GM18505 (cell line): ENCODE data around the gene GPRASP1.

Source experiments
- ATAC-seq: cut with Tn5 transposase; IDR thresholded peaks from one replicate; pipeline ENCODE4 v1.9.1; 2021; ENCODE audit not compliant: unreplicated experiment
- POLR2A ChIP-seq: IDR thresholded peaks from 4 replicates; pipeline ENCODE4 v1.6.1; 2011; ENCODE audit warnings: borderline replicate concordance; ENCODE audit not compliant: insufficient read depth, insufficient read length; ENCODE audit errors: extremely low read depth

GPRASP1 gene, protein sequence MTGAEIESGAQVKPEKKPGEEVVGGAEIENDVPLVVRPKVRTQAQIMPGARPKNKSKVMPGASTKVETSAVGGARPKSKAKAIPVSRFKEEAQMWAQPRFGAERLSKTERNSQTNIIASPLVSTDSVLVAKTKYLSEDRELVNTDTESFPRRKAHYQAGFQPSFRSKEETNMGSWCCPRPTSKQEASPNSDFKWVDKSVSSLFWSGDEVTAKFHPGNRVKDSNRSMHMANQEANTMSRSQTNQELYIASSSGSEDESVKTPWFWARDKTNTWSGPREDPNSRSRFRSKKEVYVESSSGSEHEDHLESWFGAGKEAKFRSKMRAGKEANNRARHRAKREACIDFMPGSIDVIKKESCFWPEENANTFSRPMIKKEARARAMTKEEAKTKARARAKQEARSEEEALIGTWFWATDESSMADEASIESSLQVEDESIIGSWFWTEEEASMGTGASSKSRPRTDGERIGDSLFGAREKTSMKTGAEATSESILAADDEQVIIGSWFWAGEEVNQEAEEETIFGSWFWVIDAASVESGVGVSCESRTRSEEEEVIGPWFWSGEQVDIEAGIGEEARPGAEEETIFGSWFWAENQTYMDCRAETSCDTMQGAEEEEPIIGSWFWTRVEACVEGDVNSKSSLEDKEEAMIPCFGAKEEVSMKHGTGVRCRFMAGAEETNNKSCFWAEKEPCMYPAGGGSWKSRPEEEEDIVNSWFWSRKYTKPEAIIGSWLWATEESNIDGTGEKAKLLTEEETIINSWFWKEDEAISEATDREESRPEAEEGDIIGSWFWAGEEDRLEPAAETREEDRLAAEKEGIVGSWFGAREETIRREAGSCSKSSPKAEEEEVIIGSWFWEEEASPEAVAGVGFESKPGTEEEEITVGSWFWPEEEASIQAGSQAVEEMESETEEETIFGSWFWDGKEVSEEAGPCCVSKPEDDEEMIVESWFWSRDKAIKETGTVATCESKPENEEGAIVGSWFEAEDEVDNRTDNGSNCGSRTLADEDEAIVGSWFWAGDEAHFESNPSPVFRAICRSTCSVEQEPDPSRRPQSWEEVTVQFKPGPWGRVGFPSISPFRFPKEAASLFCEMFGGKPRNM (N-terminal part only)

DNA sequence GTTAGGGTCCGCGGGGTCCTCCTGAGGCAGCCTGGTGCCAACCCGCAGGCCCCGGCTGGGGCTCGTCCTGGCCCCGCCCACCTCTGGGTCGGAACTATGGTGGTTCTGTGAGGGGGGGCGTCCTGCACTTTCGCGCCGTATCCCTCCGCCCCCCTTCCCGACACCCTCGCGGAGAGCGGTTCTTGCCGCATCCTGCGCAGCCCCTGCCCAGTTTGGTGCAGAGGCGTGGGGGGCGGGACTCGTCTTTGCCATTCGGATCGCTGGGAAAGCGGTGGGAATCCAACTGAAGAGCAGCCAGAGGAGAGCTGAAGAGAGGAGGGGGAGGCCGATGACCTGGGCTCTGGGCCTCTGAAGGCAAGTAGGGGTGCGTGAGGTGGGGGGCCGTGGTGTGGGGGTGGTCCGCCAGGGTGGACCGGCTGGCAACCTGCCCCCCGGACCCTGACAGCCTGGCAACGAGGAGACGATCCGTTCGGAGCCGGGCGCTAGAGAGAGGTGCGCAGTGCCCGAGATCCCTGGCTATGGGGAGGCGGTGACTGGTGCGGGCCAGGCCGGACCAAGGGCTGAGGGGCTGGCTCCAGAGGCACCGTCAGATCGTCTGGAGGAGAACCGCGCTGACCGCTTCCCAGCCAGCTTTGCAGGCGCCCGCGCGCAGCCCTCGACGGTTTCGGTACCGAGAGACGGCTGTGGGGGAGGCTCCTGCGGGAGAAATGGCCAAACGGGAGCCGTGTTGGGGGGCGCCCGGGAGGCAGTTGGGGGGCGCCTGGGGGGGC, at the start of gene GPRASP1:
TSS of gene GPRASP1 (plus strand) at position 242 of the 770 bp plus-strand sequence. CDS start 2,431 bp downstream, outside the sequence.
- no peak for TF ChIP-seq POLR2A
- peak; percentile 35 for ATAC-seq

DNA sequence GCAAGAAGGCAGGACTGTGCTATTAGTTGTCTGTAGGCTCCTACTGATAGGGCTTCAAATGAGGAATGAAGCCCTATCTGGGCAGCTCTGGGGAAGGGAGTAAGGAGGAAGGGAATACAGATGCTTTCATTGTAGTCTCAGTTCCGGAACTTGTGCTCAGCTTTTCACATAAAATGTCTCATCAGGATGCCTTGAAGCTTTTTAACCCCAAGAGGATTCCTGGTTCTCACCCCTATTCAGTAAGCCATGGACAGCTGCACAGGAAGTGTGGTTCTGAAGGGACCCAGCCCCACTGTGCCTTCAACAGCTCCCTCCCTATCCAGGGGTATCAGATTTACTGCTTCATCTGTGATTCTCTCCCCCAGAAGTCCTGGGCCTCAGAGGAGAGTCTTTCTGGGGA, 47.0 kb upstream of the GPRASP1 start:
- TF ChIP-seq POLR2A: no peak
- no peak for ATAC-seq

DNA sequence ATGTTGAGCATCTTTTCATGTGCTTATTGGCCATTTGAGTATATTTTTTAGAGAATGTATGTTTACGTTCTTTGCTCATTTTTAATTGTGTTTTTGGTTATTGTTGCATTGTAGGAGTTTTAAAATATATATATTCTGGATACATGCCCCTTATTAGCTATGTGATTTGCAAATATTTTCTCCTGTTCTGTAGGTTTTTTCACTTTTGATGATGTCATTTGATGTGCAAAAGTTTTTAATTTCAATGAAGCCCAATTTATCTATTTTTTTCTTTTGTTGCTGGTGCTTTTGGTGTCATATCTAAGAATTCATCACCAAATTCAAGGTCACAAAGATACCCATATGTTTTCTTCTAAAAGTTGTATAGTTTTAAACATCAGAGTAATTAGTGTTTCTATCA, 45.2 kb upstream of the GPRASP1 start:
- ATAC-seq: no peak
- no peak for TF ChIP-seq POLR2A

DNA sequence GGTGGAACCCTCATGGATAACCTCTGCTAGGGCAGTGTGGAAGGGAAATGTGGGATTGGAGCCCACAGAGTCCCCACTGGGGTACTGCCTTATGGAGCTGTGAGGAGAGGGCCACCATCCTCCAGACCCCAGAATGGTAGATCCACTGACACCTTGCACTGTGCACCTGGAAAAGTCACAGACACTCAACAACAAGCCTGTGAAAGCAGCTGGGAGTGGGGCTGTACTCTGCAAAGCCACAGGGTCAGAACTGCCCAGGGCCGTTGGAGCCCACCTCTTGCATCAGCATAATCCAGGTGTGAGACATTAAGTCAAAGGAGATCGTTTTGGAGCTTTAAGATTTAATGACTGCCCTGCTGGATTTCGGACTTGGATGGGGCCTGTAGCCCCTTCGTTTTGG, 40.4 kb upstream of the GPRASP1 start:
- no peak for TF ChIP-seq POLR2A
- no peak for ATAC-seq

DNA sequence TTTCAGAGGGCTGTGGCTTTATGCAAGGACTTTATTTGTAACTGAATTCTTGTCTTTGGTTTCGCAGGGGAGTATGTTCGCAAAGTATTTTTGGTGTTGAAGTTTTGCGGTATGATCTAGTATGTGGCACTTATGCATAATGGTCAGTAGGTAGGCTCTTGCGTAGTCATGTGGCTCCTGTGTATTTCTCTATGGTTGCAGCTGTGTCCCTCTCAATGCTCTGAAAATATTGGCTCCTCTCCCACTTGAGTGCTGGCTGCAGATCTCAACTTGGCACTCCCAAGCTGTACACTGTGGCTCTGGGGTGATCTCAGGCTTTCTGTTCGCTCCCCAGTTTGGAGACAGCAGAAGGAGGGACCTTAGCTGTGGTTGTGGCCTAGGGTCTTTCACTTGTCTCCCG, 27.2 kb upstream of the GPRASP1 start:
- no peak for TF ChIP-seq POLR2A
- ATAC-seq: no peak

DNA sequence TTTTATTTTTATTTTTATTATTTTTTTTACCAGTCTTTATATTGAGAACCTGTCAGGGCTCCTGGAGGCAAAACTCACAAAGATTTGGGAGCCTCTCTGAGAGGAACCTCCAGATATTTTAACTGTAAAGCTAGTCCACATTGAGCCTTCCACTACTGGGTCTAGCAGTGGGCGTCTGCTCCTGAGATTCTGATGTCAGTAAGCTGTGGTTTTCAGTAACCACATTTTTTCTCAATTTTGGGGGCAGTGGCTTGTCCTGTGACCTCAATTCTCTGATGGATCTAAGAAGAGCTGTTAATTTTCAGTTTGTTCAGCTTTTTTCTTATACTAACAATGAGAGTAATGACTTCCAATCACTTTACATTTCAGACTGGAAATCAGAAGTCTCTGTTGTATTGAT, 23.6 kb upstream of the GPRASP1 start:
- no peak for TF ChIP-seq POLR2A
- no peak for ATAC-seq

DNA sequence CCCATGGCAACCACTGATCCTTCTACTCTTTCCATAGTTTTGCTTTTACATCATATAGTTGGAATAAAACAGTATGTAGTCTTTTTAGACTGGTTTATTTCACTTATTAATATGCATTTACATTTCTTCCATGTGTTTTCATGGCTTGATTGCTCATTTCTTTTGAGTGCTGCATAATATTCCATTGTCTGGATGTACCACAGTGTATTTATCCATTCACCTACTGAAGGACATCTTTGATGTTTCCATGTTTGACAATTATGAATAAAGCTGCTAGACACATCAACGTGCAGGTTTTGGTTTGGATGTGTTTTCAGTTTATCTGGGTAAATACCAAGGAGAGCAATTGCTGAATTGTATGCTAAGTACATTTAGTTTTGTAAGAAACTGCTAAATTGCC, 13.7 kb upstream of the GPRASP1 start:
- ATAC-seq: no peak
- no peak for TF ChIP-seq POLR2A

DNA sequence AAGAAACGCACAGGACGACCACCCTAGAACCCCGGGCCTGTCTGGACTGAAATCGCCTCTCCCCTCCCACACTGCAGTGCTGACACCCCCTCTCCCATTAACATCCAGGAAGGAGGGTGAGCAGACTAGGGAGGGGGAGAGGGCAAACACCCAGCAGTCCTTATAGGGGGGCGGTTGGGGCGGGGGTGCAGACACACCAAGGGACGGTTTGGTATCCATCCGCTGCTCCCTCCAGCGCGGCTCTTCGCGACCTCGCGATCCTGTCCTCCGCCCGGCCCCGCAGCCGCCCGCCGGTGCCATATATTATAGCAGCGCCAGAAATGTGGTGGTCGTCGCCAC, 411 bp upstream of the GPRASP1 start:
- peak; percentile 18 for ATAC-seq

DNA sequence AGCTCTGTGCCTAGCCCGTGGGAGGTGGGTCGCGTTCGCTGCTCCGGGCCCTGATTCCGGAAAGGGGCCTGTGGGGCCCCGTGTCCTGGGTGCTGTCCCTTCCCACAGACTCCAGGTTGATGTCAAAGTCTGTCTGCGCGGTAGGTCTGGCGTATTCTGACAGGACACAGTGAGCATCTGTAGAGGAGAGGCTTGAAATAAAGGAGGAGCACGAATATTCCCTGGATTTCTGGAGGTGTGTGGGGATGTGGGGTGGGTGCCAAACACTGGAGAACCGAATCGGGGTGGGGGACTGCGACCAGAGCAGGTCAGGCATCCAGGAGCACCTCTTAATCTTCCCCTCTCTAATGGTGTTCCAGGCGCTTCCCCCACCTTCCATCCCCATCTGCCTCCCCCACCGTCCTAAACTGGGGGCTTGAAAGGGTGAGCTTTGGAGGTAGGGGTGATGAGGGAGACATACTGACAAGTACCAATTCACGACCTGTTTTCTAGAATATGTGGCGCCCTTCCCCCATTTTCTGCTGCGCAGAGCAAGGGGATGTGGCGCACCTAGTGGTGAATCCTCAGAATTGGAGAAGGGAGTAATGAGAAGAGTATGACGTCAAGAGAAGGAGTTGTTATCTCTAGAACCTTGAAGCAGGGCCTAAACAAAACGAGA, 877 bp downstream of the GPRASP1 start:
- peak; percentile 55 for ATAC-seq

More for the DNA sequence above, 411 bp upstream of the GPRASP1 start:
- no peak for TF ChIP-seq POLR2A

DNA sequence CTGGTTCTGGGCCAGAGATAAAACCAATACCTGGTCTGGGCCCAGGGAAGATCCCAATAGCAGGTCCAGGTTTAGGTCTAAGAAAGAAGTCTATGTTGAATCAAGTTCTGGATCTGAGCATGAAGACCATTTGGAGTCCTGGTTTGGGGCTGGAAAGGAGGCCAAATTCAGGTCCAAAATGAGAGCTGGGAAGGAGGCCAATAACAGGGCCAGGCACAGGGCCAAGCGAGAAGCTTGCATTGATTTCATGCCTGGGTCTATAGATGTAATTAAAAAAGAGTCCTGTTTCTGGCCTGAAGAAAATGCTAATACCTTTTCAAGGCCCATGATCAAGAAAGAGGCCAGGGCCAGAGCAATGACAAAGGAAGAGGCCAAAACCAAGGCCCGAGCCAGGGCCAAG, 3.4 kb downstream of the GPRASP1 start:
- ATAC-seq: no peak
- no peak for TF ChIP-seq POLR2A

More for the DNA sequence above, 877 bp downstream of the GPRASP1 start:
- no peak for TF ChIP-seq POLR2A

DNA sequence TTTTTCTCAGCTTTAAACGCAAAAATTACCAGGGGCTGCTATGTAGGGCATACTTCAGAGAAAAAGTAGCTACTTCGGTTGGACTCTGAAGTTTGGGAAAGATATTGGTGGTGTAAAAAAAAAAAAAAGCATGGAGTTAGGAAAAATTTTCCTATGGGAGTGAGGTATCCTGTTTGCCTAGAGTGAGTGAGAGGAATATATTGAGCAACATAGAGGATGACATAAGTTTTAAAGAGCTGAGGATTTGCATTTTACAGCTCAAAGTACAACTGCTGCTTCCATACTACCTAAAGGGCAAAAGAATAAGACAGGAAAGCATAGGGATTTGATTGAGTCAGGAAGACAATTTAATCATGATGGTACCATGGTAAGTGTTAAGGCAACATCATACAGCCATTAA, 7.3 kb downstream of the GPRASP1 start:
- TF ChIP-seq POLR2A: no peak
- no peak for ATAC-seq
